ENCODE measurements around the gene ZNF618.
"Not testable (repeated sequence)": the region's sequence is repeated elsewhere in the genome, so short reads cannot be mapped to it uniquely, and the experiment has no call there.

Gene ZNF618

GRCh38 chr9:114038724-114039313, 162.7 kb downstream of the ZNF618 start:
- H3K27ac ChIP-seq (ENCODE audit: low read length), result no peak overlapping the region
- H3K4me3 ChIP-seq (ENCODE audit: low read depth in 1 of 2, low read length in 2 of 2), result no peak overlapping the region
- H3K4me1 ChIP-seq (ENCODE audit: insufficient read depth, low read length), result no peaks in the 10 kb centered on the region
- TF ChIP-seq CTCF (IDR thresholded peaks at IDR 0.05; ENCODE audit: borderline replicate concordance, extremely low read depth, low read length, poor library complexity, severe bottlenecking), result no peak
- no peak for TF ChIP-seq EZH2 (IDR thresholded peaks at IDR 0.05; ENCODE audit: borderline replicate concordance, low read depth, low read length, severe bottlenecking)
- no peaks in the 10 kb centered on the region for H3K9me3 ChIP-seq (ENCODE audit: insufficient read depth, low read length, severe bottlenecking)
- H3K9ac ChIP-seq (ENCODE audit: low read depth, low read length), result no peak overlapping the region
- H3K27me3 ChIP-seq (ENCODE audit: insufficient read depth, low read length, poor library complexity), result peaks cover 2% of the 10 kb centered on the region
- no peaks in the 10 kb centered on the region for H3K79me2 ChIP-seq (ENCODE audit: insufficient read depth, low read length)
- no peaks in the 10 kb centered on the region for H4K20me1 ChIP-seq (ENCODE audit: insufficient read depth, low read length)
- no peak overlapping the region for H2AFZ ChIP-seq (ENCODE audit: low read depth, low read length)
- ATAC-seq (ENCODE audit: insufficient read depth, low read depth) (no peak), DNase-seq (no peak)
- no peak overlapping the region for H3K4me2 ChIP-seq (ENCODE audit: insufficient read depth, low read length)
- no peaks in the 10 kb centered on the region for H3K36me3 ChIP-seq (ENCODE audit: insufficient read depth, low read length)

- Histone ChIP-seq H3K36me3 (ENCODE audit: insufficient read depth, low read length) (no peaks in the 10 kb centered on the region), H3K4me2 (ENCODE audit: insufficient read depth, low read length) (no peak overlapping the region), H3K9me3 (ENCODE audit: insufficient read depth, low read length, severe bottlenecking) (no peaks in the 10 kb centered on the region), H3K9ac (ENCODE audit: low read depth, low read length) (no peak overlapping the region), H3K4me1 (ENCODE audit: insufficient read depth, low read length) (no peaks in the 10 kb centered on the region), H2AFZ (ENCODE audit: low read depth, low read length) (no peak overlapping the region), H4K20me1 (ENCODE audit: insufficient read depth, low read length) (no peaks in the 10 kb centered on the region), H3K79me2 (ENCODE audit: insufficient read depth, low read length) (no peaks in the 10 kb centered on the region), H3K27me3 (ENCODE audit: insufficient read depth, low read length, poor library complexity) (peaks cover 2% of the 10 kb centered on the region), H3K27ac (ENCODE audit: low read length) (no peak overlapping the region), H3K4me3 (ENCODE audit: low read depth in 1 of 2, low read length in 2 of 2) (no peak overlapping the region)
- TF ChIP-seq EZH2 (IDR thresholded peaks at IDR 0.05; ENCODE audit: borderline replicate concordance, low read depth, low read length, severe bottlenecking), result no peak
- no peak for TF ChIP-seq CTCF (IDR thresholded peaks at IDR 0.05; ENCODE audit: borderline replicate concordance, extremely low read depth, low read length, poor library complexity, severe bottlenecking)
- no peak for DNase-seq
- no peak for ATAC-seq (ENCODE audit: insufficient read depth, low read depth)
Measured at GRCh38 chr9:114039484-114039883, 163.4 kb downstream of the ZNF618 start.

- H3K27me3 ChIP-seq (ENCODE audit: insufficient read depth, low read length, poor library complexity); H4K20me1 ChIP-seq (ENCODE audit: insufficient read depth, low read length); H3K4me2 ChIP-seq (ENCODE audit: insufficient read depth, low read length); ATAC-seq (ENCODE audit: insufficient read depth, low read depth); H2AFZ ChIP-seq (ENCODE audit: low read depth, low read length); H3K9ac ChIP-seq (ENCODE audit: low read depth, low read length); H3K4me3 ChIP-seq (ENCODE audit: low read depth in 1 of 2, low read length in 2 of 2); H3K36me3 ChIP-seq (ENCODE audit: insufficient read depth, low read length); H3K9me3 ChIP-seq (ENCODE audit: insufficient read depth, low read length, severe bottlenecking); H3K27ac ChIP-seq (ENCODE audit: low read length); H3K79me2 ChIP-seq (ENCODE audit: insufficient read depth, low read length); DNase-seq; H3K4me1 ChIP-seq (ENCODE audit: insufficient read depth, low read length): not testable (repeated sequence)
Measured at GRCh38 chr9:114043660-114044059, 167.6 kb downstream of the ZNF618 start.

GRCh38 chr9:114046237-114046755, 170.2 kb downstream of the ZNF618 start:
- H3K27me3 ChIP-seq (ENCODE audit: insufficient read depth, low read length, poor library complexity), result peaks cover 2% of the 10 kb centered on the region
- no peaks in the 10 kb centered on the region for H4K20me1 ChIP-seq (ENCODE audit: insufficient read depth, low read length)
- H3K79me2 ChIP-seq (ENCODE audit: insufficient read depth, low read length), result no peaks in the 10 kb centered on the region
- H3K36me3 ChIP-seq (ENCODE audit: insufficient read depth, low read length), result no peaks in the 10 kb centered on the region
- DNase-seq (no peak), ATAC-seq (ENCODE audit: insufficient read depth, low read depth) (no peak)
- TF ChIP-seq CTCF (IDR thresholded peaks at IDR 0.05; ENCODE audit: borderline replicate concordance, extremely low read depth, low read length, poor library complexity, severe bottlenecking) (no peak), EZH2 (IDR thresholded peaks at IDR 0.05; ENCODE audit: borderline replicate concordance, low read depth, low read length, severe bottlenecking) (no peak)
- H3K4me3 ChIP-seq (ENCODE audit: low read depth in 1 of 2, low read length in 2 of 2), result no peak overlapping the region
- no peak overlapping the region for H3K9ac ChIP-seq (ENCODE audit: low read depth, low read length)
- H2AFZ ChIP-seq (ENCODE audit: low read depth, low read length), result no peak overlapping the region
- no peaks in the 10 kb centered on the region for H3K9me3 ChIP-seq (ENCODE audit: insufficient read depth, low read length, severe bottlenecking)
- H3K4me1 ChIP-seq (ENCODE audit: insufficient read depth, low read length), result no peaks in the 10 kb centered on the region
- H3K4me2 ChIP-seq (ENCODE audit: insufficient read depth, low read length), result no peak overlapping the region
- H3K27ac ChIP-seq (ENCODE audit: low read length), result no peak overlapping the region
